ENCODE measurements around the gene RNF168. TPM values are rescaled to one million over a fixed set of nuclear protein-coding genes. Genes with fewer than 3 reads are reported as not detected.
"Not testable (repeated sequence)": the region's sequence is repeated elsewhere in the genome, so short reads cannot be mapped to it uniquely, and the experiment has no call there.

Gene RNF168
- total RNA-seq, 2 experiments from 2014 or later = 37.5 to 38.7 TPM

DNA sequence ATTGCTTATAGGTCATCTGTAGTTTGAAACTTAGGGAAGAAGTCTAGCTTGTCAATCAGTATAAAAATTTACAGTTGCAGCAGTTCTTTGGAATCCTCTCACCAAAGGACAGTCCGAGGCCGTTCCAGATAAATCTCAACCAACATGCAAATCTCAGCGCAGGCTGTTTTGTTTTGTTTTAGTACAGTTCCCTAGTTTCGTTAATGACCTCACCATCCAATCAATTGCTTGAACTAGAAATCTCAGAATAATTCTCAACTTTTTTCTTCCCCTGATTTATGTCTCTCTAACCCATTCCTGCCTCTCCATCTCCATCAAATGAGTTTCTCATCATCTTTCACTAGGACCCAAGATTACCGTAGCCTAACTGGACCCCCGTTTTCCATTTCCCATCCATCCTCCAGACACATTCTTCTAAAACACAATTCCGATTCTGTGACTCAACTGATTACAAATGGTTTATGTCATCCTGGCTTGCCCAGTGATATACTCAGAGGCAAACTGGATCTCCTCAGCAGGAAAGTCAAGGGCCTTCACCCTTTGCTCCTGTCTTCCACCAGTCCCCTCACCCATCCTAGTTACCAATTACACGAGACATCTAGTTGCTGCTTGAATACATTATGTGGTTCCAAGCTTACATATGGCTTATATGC is 10.3 kb upstream of the RNF168 start:
- H3K27ac Mint-ChIP-seq = no peak overlapping the region
- H3K27me3 Mint-ChIP-seq = peaks cover 5% of the 10 kb centered on the region
- H3K4me3 Mint-ChIP-seq = no peak overlapping the region
- POLR2A ChIA-PET = no interaction called here
- H3K4me1 Mint-ChIP-seq = peaks cover 3% of the 10 kb centered on the region
- H3K9me3 Mint-ChIP-seq = peaks cover 22% of the 10 kb centered on the region
- CTCF ChIA-PET = interaction anchor here (0.6 to 2.0 kb wide), 5 partner anchors 9 to 133 kb away, joined by 3 to 7 read pairs (median 3); no protein-coding TSS in a partner anchor
- no peak for DNase-seq
- H3K36me3 Mint-ChIP-seq (ENCODE audit: low read depth) = no peaks in the 10 kb centered on the region

DNA sequence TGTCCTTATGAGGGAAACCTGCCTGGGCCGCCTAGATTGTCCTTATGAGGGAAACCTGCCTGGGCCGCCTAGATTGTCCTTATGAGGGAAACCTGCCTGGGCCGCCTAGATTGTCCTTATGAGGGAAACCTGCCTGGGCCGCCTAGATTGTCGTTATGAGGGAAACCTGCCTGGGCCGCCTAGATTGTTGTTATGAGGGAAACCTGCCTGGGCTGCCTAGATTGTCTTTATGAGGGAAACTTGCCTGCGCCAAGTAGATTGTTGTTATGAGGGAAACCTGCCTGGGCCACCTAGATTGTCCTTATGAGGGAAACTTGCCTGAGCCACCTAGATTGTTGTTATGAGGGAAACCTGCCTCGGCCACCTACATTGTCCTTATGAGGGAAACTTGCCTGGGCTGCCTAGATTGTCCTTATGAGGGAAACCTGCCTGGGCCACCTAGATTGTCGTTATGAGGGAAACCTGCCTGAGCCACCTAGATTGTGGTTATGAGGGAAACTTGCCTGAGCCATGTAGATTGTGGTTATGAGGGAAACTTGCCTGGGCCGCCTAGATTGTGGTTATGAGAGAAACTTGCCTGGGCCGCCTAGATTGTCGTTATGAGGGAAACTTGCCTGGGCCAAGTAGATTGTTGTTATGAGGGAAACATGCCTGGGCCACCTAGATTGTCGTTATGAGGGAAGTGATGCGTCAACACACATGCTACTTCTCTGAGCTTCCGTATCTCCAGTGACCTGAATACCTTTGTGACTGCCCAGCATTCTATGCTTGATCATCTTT is 8.3 kb upstream of the RNF168 start:
- H3K27ac Mint-ChIP-seq; H3K27me3 Mint-ChIP-seq; H3K4me1 Mint-ChIP-seq; POLR2A ChIA-PET; DNase-seq; H3K4me3 Mint-ChIP-seq; H3K36me3 Mint-ChIP-seq (ENCODE audit: low read depth): not testable (repeated sequence)
- CTCF ChIA-PET = interaction anchor here (0.6 to 2.0 kb wide), 2 partner anchors 17 to 83 kb away, joined by 3 to 7 read pairs; no protein-coding TSS in a partner anchor
- H3K9me3 Mint-ChIP-seq = peaks cover 14% of the 10 kb centered on the region

DNA sequence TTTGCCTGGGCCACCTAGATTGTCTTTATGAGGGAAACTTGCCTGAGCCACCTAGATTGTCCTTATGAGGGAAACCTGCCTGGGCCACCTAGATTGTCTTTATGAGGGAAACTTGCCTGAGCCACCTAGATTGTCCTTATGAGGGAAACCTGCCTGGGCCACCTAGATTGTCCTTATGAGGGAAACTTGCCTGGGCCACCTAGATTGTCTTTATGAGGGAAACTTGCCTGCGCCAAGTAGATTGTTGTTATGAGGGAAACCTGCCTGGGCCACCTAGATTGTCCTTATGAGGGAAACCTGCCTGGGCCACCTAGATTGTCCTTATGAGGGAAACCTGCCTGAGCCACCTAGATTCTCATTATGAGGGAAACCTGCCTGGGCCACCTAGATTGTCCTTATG is 7.5 kb upstream of the RNF168 start:
- H3K36me3 Mint-ChIP-seq (ENCODE audit: low read depth); H3K27me3 Mint-ChIP-seq; DNase-seq; H3K4me1 Mint-ChIP-seq; CTCF ChIA-PET; H3K4me3 Mint-ChIP-seq; H3K27ac Mint-ChIP-seq; POLR2A ChIA-PET: not testable (repeated sequence)
- peaks cover 20% of the 10 kb centered on the region for H3K9me3 Mint-ChIP-seq

DNA sequence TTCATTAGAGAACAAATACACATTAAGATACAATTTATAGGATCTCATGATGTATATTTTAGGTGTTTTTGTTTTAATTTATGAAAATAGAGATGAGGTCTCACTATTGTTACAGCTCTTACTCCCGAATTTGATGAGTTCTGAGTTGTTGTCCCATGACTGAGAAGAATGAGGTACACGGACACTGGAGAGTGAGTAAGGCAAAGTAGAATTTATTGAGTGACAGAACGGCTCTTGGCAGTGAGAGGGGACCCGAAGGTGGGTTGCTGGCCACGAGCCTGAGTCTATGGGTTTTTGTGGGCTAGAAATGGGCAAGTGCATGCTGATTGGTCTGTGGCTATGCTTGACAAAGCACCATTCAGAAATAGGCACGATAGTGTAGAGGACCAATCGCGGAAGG is 3.1 kb upstream of the RNF168 start:
- no peak overlapping the region for H3K4me3 Mint-ChIP-seq
- POLR2A ChIA-PET = no interaction called here
- CTCF ChIA-PET = interaction anchor here (1.0 to 2.4 kb wide), 3 partner anchors 16 to 500 kb away, joined by 3 to 11 read pairs (median 4); no protein-coding TSS in a partner anchor
- DNase-seq = no peak
- H3K9me3 Mint-ChIP-seq = peaks cover 13% of the 10 kb centered on the region
- H3K36me3 Mint-ChIP-seq (ENCODE audit: low read depth) = peaks cover 6% of the 10 kb centered on the region
- peaks cover 6% of the 10 kb centered on the region for H3K27me3 Mint-ChIP-seq
- H3K27ac Mint-ChIP-seq = no peak overlapping the region
- H3K4me1 Mint-ChIP-seq = peaks cover 4% of the 10 kb centered on the region

DNA sequence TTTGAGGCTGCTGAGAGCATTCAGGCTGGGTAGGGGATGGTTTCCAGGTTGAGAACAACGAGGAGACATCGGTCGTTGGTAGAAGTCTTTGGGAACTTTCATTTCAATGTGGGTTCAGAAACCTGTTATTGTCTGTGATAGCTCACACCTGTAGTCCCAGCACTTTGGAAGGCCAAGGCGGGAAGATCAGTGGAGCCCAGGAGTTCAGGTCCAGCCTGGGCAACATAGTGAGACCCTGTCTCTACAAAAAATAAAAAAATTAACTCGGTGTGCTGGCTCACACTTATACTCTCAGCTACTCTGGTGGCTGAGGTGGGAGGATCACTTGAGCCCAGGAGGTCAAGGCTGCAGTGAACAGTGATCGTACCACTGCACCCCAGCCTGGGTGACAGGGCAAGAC is 988 bp upstream of the RNF168 start:
- Mint-ChIP-seq H3K27ac (peak overlapping the region; percentile 39), H3K4me1 (peaks cover 19% of the 10 kb centered on the region), H3K36me3 (ENCODE audit: low read depth) (peaks cover 22% of the 10 kb centered on the region), H3K4me3 (peak overlapping the region; percentile 89), H3K9me3 (peaks cover 11% of the 10 kb centered on the region), H3K27me3 (peaks cover 3% of the 10 kb centered on the region)
- CTCF ChIA-PET = interaction anchor here (0.6 to 4.9 kb wide), 8 partner anchors 10 to 251 kb away, joined by 3 to 18 read pairs (median 4); no protein-coding TSS in a partner anchor
- DNase-seq = no peak
- POLR2A ChIA-PET = no interaction called here

DNA sequence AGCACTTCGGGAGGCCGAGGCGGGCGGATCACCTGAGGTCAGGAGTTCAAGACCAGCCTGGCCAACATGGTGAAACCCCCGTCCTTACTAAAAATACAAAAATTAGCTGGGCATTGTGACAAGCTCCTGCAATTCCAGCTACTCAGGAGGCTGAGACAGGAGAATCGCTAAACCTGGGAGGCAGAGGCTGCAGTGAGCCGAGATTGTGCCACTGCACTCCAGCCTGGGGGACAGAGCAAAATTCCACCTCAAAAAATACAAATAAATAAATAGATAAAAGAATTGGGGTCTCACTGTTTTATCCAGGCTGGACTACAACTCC is 470 bp upstream of the RNF168 start:
- ChIA-PET CTCF (interaction anchor here (0.9 to 4.9 kb wide), 5 partner anchors 10 to 249 kb away, joined by 3 to 18 read pairs (median 4); no protein-coding TSS in a partner anchor), POLR2A (interaction anchor here (0.6 kb wide), 1 partner anchor 225 kb away, joined by 3 read pairs; no protein-coding TSS in a partner anchor)
- not testable (repeated sequence) for DNase-seq, H3K27me3 Mint-ChIP-seq
- H3K9me3 Mint-ChIP-seq = peaks cover 11% of the 10 kb centered on the region
- H3K4me1 Mint-ChIP-seq = peaks cover 24% of the 10 kb centered on the region
- peak overlapping the region; percentile 89 for H3K4me3 Mint-ChIP-seq
- peaks cover 27% of the 10 kb centered on the region for H3K36me3 Mint-ChIP-seq (ENCODE audit: low read depth)
- peak overlapping the region; percentile 93 for H3K27ac Mint-ChIP-seq

DNA sequence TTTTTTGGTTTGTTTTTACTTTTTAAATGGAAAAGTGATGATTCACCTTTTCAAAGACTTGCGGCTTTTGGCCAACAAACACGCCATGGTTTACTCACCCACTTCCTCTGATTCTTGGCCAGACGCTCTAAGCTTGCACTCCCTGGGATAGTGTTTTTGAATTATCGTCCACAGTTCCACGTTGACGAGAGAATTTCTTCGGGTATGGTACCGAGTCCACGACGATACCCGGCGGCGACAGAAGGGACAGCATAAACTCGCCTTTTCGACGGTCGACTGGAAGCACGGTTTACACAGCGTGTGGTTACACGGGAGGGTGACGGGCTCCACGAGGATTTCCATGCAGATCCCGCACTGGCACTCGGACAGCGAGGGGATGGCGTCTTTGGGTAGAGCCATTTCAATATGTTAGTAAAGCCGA is 783 bp downstream of the RNF168 start:
- Mint-ChIP-seq H3K9me3 (peaks cover 11% of the 10 kb centered on the region), H3K4me1 (peaks cover 32% of the 10 kb centered on the region), H3K27ac (peak overlapping the region; percentile 93), H3K27me3 (peaks cover 3% of the 10 kb centered on the region), H3K36me3 (ENCODE audit: low read depth) (peaks cover 36% of the 10 kb centered on the region), H3K4me3 (peak overlapping the region; percentile 89)
- ChIA-PET CTCF (interaction anchor here (1.0 to 4.9 kb wide), 3 partner anchors 13 to 26 kb away, joined by 5 to 18 read pairs (median 9); no protein-coding TSS in a partner anchor), POLR2A (no interaction called here)
- DNase-seq = peak; percentile 77

DNA sequence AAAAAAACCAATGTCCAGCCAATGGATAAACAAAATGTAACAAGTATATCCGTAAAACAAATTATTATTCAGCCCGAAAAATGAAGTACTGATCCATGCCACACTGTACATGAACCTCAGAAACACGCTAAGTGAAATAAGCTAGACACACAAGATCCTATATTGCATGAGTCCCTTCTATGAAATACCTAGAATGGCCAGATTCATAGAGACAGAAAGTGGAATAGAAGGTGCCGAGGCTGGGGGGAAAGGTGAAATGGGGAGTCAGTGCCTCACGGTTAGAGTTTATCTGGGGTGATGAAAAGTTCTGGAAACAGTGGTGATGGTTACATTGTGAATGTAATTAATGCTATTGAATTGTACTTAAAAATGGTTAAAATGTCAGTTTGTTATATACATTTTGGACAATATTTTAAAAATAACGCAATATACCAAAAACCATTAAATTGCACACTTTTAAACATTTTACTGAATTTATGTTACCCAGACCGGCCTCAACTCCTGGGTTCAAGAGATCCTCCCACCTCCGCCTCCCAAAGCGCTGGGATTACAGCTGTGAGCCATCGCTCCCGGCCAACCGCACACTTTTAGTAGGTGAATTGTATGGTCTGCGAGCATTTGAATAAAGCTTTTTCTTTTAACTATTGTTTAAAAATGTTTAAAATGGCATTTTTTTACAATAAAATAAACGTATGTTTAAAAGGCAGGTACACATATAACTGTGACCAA is 2.1 kb downstream of the RNF168 start:
- peak overlapping the region; percentile 89 for H3K4me3 Mint-ChIP-seq
- H3K36me3 Mint-ChIP-seq (ENCODE audit: low read depth) = peaks cover 41% of the 10 kb centered on the region
- POLR2A ChIA-PET = interaction anchor here (1.0 kb wide), 1 partner anchor 67 kb away, joined by 4 read pairs; the partner anchor contains the start of genes FBXO45 and WDR53
- H3K27ac Mint-ChIP-seq = peak overlapping the region; percentile 63
- peaks cover 3% of the 10 kb centered on the region for H3K27me3 Mint-ChIP-seq
- DNase-seq = peak; percentile 20
- H3K9me3 Mint-ChIP-seq = peaks cover 7% of the 10 kb centered on the region
- CTCF ChIA-PET = interaction anchor here (0.6 to 4.9 kb wide), 6 partner anchors 20 to 797 kb away, joined by 3 to 18 read pairs (median 3); no protein-coding TSS in a partner anchor
- H3K4me1 Mint-ChIP-seq = peaks cover 34% of the 10 kb centered on the region

DNA sequence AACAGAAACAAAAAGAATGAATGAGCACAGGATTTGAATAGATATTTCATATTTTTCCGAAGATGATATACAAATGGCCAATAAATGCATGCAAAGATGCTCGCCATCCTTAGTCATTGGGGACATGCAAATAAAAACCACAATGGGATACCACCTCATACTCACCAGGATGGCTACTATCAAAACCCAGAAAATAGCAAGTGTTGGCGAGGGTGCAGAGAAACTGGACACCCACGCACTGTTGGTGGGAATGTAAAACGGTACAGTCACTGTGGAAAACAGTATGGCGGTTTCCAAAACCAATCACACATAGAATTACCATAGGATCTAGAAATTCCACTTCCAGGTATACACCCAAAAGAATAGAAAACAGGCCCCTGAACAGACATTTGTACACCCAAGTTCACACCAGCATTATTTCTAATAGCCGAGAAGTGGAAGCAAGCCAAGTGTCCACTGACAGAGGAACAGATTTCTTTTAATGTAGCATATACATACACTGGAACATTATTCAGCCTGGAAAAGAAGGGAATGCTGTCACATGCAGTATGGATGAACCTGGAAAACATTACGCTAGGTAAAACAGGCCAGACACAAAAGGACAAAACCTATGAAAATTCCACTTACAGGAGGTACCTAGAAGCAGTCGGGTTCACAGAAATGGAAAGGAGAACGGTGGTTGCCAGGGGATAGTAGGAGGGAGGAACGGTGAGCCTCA is 3.6 kb downstream of the RNF168 start:
- H3K4me3 Mint-ChIP-seq = peak overlapping the region; percentile 89
- CTCF ChIA-PET = interaction anchor here (0.6 to 4.9 kb wide), 2 partner anchors 29 to 224 kb away, joined by 3 to 18 read pairs; no protein-coding TSS in a partner anchor
- no peaks in the 10 kb centered on the region for H3K27me3 Mint-ChIP-seq
- H3K36me3 Mint-ChIP-seq (ENCODE audit: low read depth) = peaks cover 52% of the 10 kb centered on the region
- H3K4me1 Mint-ChIP-seq = peaks cover 41% of the 10 kb centered on the region
- DNase-seq = no peak
- POLR2A ChIA-PET = no interaction called here
- peak overlapping the region; percentile 63 for H3K27ac Mint-ChIP-seq
- no peaks in the 10 kb centered on the region for H3K9me3 Mint-ChIP-seq

DNA sequence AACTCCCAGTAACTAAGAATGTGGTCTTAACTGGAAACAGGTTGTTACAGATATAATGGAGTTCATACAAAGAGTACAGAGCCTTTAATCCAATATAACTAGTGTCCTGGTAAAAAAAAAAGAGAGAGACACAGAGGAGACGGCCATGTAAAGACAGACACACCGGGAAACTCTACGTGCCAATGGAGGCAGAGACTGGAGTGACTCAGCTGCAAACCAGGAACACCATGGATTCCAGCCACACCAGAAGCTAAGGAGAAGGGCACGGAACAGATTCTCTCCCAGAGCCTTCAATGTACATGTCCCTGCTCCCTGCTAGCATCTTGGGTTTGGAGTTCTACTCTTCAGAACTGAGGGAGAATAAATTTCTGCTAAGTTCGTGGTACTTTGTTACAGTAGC is 4.5 kb downstream of the RNF168 start:
- H3K27ac Mint-ChIP-seq = no peak overlapping the region

DNA sequence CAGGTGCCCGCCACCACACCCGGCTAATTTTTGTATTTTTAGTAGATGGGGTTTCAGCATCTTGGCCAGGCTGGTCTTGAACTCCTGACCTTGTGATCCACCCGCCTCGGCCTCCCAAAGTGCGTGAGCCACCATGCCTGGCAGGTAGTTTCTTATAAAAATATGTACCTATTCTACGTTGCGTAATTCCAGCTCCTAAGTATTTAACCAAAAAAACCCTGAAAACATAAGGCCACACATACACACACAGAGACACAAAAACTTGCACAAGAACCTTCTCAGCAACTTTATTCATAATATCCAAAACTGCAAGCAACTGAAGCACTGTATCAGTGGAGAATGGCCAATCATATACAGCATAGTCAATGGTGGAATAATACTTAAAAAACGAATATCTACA is 5.3 kb downstream of the RNF168 start:
- CTCF ChIA-PET = no interaction called here
- POLR2A ChIA-PET = no interaction called here
- no peak for DNase-seq
- Mint-ChIP-seq H3K27ac (no peak overlapping the region), H3K27me3 (no peaks in the 10 kb centered on the region), H3K4me3 (no peak overlapping the region), H3K9me3 (no peaks in the 10 kb centered on the region), H3K36me3 (ENCODE audit: low read depth) (peaks cover 53% of the 10 kb centered on the region), H3K4me1 (peaks cover 38% of the 10 kb centered on the region)

More for the DNA sequence above, 4.5 kb downstream of the RNF168 start:
- ChIA-PET CTCF (interaction anchor here (0.6 kb wide), 1 partner anchor 218 kb away, joined by 4 read pairs; no protein-coding TSS in a partner anchor), POLR2A (no interaction called here)
- Mint-ChIP-seq H3K4me1 (peaks cover 38% of the 10 kb centered on the region), H3K36me3 (ENCODE audit: low read depth) (peaks cover 53% of the 10 kb centered on the region), H3K27me3 (no peaks in the 10 kb centered on the region), H3K4me3 (peak overlapping the region; percentile 89), H3K9me3 (no peaks in the 10 kb centered on the region)
- DNase-seq = no peak

DNA sequence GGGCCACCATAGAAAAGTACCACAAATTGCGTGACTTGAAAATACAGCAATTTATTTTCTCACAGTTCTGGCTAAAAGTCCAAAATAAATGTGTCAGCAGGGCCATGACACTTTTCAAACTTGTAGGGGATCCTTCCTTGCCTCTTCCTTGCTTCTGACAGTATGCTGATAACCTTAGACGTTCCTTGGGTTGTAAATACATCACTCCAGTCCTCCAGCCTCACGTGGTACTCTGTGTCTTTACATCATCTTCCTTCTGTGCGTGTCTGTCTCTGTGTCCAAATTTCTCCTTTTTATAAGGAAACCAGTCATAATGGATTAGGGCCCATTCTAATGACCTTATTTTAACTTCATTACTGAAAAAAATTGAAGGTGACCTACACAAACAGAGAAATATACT is 7.4 kb downstream of the RNF168 start:
- Mint-ChIP-seq H3K36me3 (ENCODE audit: low read depth) (peaks cover 49% of the 10 kb centered on the region), H3K9me3 (no peaks in the 10 kb centered on the region), H3K27ac (no peak overlapping the region), H3K4me1 (peaks cover 40% of the 10 kb centered on the region), H3K27me3 (no peaks in the 10 kb centered on the region), H3K4me3 (no peak overlapping the region)
- no peak for DNase-seq
- ChIA-PET CTCF (no interaction called here), POLR2A (no interaction called here)
